Dedifferentiated amniotic fluid mesenchymal stem cell (primary cell): ENCODE results near the gene ETNK2.

ENCODE experiments used
- DNase-seq: peaks from one replicate; pipeline ENCODE4 v3.0.0-alpha.2; 2016; ENCODE audit errors: extremely low spot score

ETNK2 gene

DNA sequence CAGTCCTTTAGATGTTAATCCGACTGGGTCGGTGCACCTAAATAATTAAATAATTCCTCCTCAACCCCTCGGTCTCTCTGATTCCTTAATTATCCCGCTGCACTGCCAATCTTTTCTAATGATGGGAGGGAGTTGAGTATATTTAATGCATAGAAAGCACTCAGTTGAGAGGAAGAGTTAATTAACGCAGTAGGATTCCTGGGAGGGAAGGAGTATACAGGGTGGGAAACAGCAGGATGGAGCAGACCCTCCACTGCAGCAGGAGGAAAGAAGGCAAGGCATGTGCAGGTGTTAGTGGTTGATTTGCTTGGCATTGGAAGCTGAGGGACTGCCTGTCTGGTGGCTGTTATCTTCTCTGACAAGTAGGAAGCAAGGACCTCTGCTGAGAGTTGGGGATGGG lies 24.2 kb upstream of the ETNK2 start:
- DNase-seq: no peak

DNA sequence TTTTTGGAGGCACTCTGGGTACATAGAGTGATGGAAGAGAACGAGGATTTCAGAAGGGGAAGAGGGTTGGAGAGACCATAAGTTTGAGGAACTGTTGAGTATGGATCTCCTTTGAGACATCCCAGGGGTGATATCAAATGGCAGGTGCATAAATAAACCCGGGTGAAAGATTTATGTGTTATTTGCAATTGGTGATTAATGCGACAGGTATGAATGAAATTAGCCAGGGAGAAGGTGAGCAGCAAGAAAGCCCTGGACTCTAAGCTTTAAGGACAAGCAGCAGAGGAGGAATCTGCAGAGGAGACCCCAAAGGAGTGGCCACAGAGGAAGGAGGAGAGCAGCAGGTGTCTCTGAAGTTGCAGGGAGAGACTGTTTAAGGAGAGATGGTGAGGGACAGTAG lies 23.1 kb upstream of the ETNK2 start:
- DNase-seq: no peak

- no peak for DNase-seq
Observed at GRCh38 chr1:204172404-204173029, 20.7 kb upstream of the ETNK2 start.

DNA sequence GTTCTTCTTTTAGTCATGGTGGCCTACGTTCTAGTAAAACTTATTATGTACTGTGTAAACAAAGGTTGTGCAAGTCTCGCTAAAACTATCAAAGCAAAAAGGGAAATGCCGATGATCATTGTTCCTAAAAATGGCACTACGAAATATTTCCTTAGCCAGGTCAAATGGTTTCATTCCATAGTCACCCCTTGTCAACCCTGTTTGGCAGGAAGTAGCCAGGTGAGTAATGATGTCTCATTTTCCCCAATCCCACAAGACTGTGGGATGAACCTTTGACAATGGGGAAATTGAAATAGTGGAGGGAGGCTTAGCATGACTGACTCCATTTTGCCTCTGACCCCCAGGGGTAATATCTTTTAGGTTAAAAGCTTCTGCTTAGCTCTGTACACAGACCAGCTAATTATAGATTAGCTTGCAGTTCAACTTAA lies 19.9 kb upstream of the ETNK2 start:
- DNase-seq: no peak

DNA sequence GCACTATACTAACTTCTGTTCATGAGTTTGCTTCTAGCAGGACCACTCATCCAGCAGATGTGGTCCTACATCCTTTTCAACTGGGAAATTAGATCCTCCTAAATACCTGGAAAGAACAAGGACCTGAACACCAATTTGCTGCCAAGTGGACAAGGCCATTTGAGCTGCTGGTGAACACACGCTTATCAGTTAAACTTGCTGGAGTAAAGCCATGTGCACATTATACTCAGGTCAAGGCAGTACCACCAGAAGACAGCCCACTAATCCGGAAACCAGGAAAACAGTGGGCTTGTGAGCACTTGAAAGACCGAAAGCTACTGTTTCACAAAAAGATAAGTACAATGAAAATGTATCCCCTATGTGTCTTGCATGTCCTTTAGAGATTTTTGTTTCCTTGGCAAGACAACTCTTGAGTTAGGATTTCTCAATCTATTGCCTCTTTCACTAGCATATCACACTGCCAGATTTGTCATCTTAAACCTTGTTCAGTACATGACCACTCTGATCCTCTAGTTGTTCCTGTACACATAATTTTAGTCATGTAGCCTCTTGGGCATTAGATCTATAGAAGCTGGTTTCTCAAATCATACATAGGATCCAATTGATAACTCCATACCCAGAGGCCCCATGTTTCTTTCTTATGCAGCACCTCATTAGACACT lies 18.8 kb upstream of the ETNK2 start:
- DNase-seq: no peak

DNA sequence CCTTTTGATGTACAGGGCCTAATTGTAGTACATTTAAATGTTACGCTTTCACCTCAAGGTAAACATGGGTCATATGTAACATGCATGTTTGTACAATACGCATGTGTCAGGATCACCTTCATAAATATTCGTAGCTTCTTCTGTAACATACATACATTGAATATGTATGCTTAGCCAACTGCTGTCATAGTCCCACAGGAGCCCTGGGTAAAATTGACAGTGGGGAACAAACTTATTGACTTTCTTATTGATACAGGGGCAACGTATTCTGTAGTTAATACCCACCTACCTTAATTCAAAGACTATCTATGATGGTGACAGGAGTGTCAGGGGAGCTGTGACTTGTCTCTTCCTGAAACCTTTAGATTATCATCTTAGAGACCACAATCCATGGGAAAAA lies 18.0 kb upstream of the ETNK2 start:
- no peak for DNase-seq

DNA sequence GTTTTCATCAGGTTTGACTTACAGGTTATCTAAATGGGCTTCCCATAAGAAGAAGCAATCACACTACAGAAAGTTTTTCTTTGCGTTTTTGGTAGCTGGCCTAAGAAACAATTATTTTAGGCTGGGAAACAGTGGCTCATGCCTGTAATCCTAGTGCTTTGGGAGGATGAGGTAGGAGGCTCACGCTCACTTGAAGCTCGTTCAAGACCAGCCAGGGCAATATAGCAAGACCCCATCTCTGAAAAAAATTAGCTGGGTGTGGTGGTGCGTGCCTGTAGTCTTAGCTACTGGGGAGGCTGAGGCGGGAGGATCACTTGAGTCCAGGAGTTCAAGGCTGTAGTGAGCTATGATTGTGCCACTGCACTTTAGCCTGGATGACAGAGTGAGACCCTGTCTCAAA lies 15.9 kb upstream of the ETNK2 start:
- DNase-seq: no peak

GRCh38 chr1:204166219-204166618 lies 14.4 kb upstream of the ETNK2 start, which contains the start of gene REN:
TSS of gene REN (minus strand) at chr1:204166337. CDS start at chr1:204166293, 44 bp downstream.
- DNase-seq: no peak

- DNase-seq: peak; percentile 50
Observed at GRCh38 chr1:204162494-204163074, 10.7 kb upstream of the ETNK2 start.

DNA sequence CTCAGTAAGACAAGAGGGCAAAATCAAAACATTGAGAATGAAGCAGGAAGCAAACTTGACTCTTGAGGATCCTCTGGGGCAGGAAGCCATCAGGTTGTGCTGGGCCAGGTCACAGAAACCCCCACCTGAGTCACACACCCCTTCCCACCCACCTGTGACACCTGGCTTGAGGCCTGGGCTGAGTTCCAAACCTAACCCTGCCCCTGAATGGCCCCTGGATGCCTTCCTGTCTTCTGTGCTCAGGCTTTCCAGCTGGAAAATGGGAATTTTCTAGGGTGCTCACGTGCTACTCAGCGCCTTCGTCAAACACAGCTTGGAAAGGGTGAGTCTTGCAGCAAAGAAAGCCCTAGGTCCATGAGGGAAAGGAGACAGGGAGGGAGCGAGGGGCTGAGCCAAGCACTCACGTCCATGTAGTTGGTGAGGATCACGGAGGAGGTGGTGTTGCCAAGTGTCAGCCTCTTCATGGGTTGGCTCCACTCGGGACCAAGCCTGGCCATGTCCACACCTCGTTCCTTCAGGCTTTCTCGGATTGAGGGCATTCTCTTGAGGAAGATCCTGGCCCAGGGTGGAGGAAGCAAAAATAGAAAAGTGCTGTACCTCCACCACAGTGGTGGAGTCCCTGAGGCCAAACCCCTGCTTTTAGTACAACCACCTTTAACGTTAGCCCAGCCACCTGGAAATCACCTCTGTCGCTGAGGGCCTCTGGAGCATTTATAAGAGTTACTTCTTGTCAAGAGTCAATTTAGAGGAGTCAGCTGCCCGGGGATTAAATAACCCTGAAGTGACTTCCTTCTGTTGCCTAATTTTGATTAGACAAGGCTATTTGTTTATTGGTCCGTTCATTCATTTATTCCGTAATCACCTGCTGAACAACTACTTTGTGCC lies 10.0 kb upstream of the ETNK2 start:
- no peak for DNase-seq

GRCh38 chr1:204157962-204158361 lies 6.1 kb upstream of the ETNK2 start:
- no peak for DNase-seq

- DNase-seq: no peak
Observed at GRCh38 chr1:204155881-204156280, 4.0 kb upstream of the ETNK2 start.

DNA sequence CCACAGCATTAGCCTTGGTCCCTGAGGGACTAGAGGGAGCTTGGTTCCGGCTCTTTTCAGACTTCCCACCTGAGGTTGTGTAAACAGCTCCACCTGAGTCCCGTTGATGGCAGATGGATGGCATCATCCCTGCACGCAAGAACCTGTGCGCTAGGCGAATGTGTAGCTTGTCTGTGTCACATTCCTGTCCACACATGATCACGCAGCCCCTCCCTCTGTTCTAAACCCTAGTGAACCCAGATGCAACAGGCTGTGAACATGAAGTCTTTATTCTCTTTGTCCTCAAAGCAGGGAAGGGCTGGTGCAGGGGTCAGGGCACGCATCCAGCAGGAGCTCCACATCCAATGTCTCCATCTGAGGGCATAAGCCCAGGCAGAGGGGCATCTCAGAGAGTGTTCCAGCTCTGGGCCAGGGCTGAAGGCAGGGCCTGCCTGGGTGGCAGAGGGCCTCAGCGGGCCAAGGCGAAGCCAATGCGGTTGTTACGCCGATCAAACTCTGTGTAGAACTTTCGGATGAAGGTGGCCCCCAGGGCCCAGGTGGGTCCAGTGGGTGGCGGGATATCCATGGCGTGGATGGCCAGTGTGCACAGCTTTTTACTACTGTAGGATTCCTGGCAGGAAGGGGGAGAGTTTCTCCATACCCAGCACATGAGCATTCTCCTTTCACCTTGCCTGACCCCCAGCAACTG lies 2.9 kb upstream of the ETNK2 start:
- DNase-seq: no peak

- DNase-seq: no peak
Observed at GRCh38 chr1:204153667-204154066, 1.8 kb upstream of the ETNK2 start.

- DNase-seq: no peak
Observed at GRCh38 chr1:204152310-204153044, 633 bp upstream of the ETNK2 start.

GRCh38 chr1:204150702-204151551 lies 917 bp downstream of the ETNK2 start:
- no peak for DNase-seq

DNA sequence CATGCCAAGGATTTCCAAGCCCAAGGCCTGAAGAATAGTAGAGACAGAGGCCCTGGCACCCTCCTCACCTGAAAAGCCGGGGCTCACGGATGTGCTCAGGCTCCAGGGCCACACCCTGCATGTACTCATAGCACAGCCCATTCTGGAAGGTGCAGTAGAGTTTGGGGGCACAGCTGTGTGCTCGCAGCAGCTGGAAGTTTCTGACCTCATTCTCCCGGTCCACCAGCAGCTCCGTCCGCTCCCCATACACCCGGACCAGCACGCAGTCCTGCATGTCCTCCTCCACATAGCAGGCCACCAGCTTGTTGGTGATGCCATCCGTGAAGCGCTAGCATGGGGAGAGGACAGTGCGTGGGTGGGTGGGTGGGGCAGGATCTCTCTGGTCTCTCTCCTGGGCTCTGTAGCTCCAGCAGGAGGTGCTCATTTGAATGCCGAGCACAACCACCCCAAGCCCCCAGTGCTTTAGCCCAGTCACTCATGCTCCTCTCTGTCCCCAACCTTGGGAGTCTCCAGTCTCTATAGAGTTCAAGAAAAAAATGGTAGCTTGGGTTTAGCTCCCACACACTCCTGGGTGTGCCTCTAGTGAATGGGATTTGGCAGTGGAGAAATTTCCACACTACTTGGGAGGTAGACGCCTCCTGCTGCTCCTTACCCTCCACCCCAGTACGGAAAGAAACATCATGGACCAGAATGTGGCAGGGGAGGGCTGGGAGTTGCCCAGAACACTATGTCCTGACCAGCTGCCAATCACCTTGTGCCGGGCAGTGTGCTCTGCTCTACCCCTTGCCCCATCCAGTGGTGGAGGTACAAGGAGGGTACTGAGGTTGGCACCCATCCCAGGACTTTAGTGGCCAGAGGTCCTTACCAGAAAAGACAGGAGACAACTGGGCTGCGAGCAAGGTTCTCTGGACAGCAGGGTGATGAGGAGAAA lies 1.9 kb downstream of the ETNK2 start:
- DNase-seq: no peak

DNA sequence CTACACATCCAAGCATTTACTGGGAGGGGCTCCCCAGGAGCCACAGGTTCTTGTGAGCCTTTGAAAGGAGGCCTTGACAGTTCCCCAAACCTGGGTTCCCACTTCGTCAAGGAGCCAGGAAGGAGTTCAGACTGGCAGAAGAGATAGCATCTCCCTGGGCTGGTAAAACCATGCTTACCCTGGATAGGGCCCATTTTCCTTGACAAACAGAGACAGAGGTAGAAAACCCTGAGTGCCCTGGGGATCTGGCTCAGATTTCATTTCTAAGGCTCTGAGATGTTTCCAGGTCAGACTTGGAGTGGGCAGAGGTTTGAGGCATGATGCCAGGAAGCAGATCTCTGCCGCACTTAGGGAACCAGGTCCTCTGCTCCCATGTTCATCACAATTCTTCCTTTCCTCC lies 2.7 kb downstream of the ETNK2 start:
- DNase-seq: no peak
